ENCODE results near the gene OR10V1.

OR10V1 gene

GRCh38 chr11:59668950-59669610 is 44.6 kb downstream of the OR10V1 start, which contains the start of gene PATL1:
TSS of gene PATL1 (minus strand) at chr11:59669037. CDS start at chr11:59668895, 142 bp downstream.
- TF ChIP-seq CTCF (IDR thresholded peaks at IDR 0.05; ENCODE audit: low read depth, low read length, missing control alignments), result no peak
- peak; percentile 94 for DNase-seq (ENCODE audit: low read depth)
- peak within 1 kb of the TSS; percentile 53 for H3K4me3 ChIP-seq (ENCODE audit: low read depth, low read length)

GRCh38 chr11:59668188-59668949 is 45.3 kb downstream of the OR10V1 start:
- H3K4me3 ChIP-seq (ENCODE audit: low read depth, low read length), result peak overlapping the region; percentile 53
- TF ChIP-seq CTCF (IDR thresholded peaks at IDR 0.05; ENCODE audit: low read depth, low read length, missing control alignments), result peak; percentile 36
- peak; percentile 31 for DNase-seq (ENCODE audit: low read depth)

- H3K4me3 ChIP-seq (ENCODE audit: low read depth, low read length), result peak overlapping the region; percentile 53
- no peak for TF ChIP-seq CTCF (IDR thresholded peaks at IDR 0.05; ENCODE audit: low read depth, low read length, missing control alignments)
- DNase-seq (ENCODE audit: low read depth), result no peak
Measured at GRCh38 chr11:59667812-59668187, 45.8 kb downstream of the OR10V1 start.

GRCh38 chr11:59666969-59667368 is 46.7 kb downstream of the OR10V1 start:
- DNase-seq (ENCODE audit: low read depth), result no peak
- no peak overlapping the region for H3K4me3 ChIP-seq (ENCODE audit: low read depth, low read length)
- no peak for TF ChIP-seq CTCF (IDR thresholded peaks at IDR 0.05; ENCODE audit: low read depth, low read length, missing control alignments)

Measured in GM12864 (cell line).